Tibial nerve (tissue), 4 donors: ENCODE measurements around the gene SLC9C1.

Source experiments
- CTCF ChIP-seq, 5 experiments: fragments of 200-600 bp in 3 of 5; fragments of 450-650 bp in 2 of 5; sonication (generic) in 3 of 5; IDR thresholded peaks; one replicate each; pipeline ENCODE4 v1.5.1; 2016 to 2019; ENCODE audit warnings: antibody characterized with exemption in 5 of 5, mild to moderate bottlenecking in 3 of 5, moderate library complexity in 2 of 5
- EP300 ChIP-seq, 2 donors: sonication (generic); formaldehyde crosslinking; IDR thresholded peaks; one replicate each; pipeline ENCODE4 v1.6.1; 2017; ENCODE audit warnings: antibody characterized with exemption in 2 of 2, mild to moderate bottlenecking in 1 of 2
- POLR2A ChIP-seq, 2 donors: fragments of 450-650 bp; IDR thresholded peaks; one replicate each; pipeline ENCODE4 v1.6.1; 2017; ENCODE audit warnings: antibody characterized with exemption in 2 of 2, mild to moderate bottlenecking in 2 of 2, moderate library complexity in 2 of 2

GRCh38 chr3:112104774-112105173 is 189.2 kb downstream of the SLC9C1 start:
- TF ChIP-seq POLR2A (IDR thresholded peaks at IDR 0.05): no peak
- no peak for TF ChIP-seq CTCF (IDR thresholded peaks at IDR 0.05)
- no peak for TF ChIP-seq EP300 (IDR thresholded peaks at IDR 0.05)
